Posterior vena cava (tissue), 2 donors: ENCODE data around the gene STMN1. TPM values are rescaled to one million over a fixed set of nuclear protein-coding genes. Genes with fewer than 3 reads are reported as not detected.
A peak's percentile ranks its signal among the peaks of the same experiment; 100 is the strongest.
"Not testable (repeated sequence)": the region's sequence is repeated elsewhere in the genome, so short reads cannot be mapped to it uniquely, and the experiment has no call there.

Experiments
- DNase-seq: peaks from one replicate; pipeline ENCODE4 v3.0.0-alpha.2; 2020; ENCODE audit warnings: low spot score
- intact Hi-C, 2 donors: fragments of 100-400 bp; cut with DNase I; formaldehyde crosslinking; loops; one replicate each; pipeline versions ENCODE4 v1.14.1 to v1.14.2; 2022 to 2023
- long read RNA-seq, 2 donors: library from polyadenylated mRNA; unstranded; transcript quantifications; one replicate each; pipeline ENCODE4 v2.0.0, GENCODE V29; 2020 to 2021
- total RNA-seq, 2 donors: library from RNA; stranded (reverse); fragmentation: NEBNext Ultra II Directional; extraction: Animal tissue kit (Norgen Biotek cat#: 25700); gene quantifications; one replicate each; pipeline ENCODE4 v1.2.1, GENCODE V29; 2021
- donor health status: DM: yes; HTN: yes; CAD: no.
- donor health status: DM: yes; HTN: yes; CAD: no.

The STMN1 gene
- 10 to 100 TPM; 19.1 to 24.8 TPM for total RNA-seq
- long read RNA-seq, donor 1, partial matches to known transcripts: 1 of 2 reads
- long read RNA-seq, donor 1, other reads (novel, unspliced or antisense): 0 of 2 reads
- long read RNA-seq, donor 2, transcript STMN1-206 (5 exons, 1,504 nt): major isoform, 11 of 15 reads
- long read RNA-seq, donor 2, partial matches to known transcripts: 4 of 15 reads
- long read RNA-seq, donor 2, other reads (novel, unspliced or antisense): 0 of 15 reads

- peak; percentile 95 for DNase-seq
- intact Hi-C loops: no loop called here
These were observed at the start of gene STMN1 for GRCh38 chr1:25905680-25906643. STMN1 (minus strand) TSS chr1:25906419; CDS start chr1:25904676, 1,743 bp downstream.

GRCh38 chr1:25955553-25955952 is 49.3 kb upstream of the STMN1 start:
- intact Hi-C loops: no loop called here
- no peak for DNase-seq

- no peak for DNase-seq
- intact Hi-C loops: no loop called here
These were observed 48.2 kb upstream of the STMN1 start for GRCh38 chr1:25954282-25954938.

- DNase-seq: no peak
- intact Hi-C loops: no loop called here
These were observed 46.7 kb upstream of the STMN1 start for GRCh38 chr1:25952841-25953401.

- DNase-seq: no peak
- intact Hi-C loops: no loop called here
These were observed 42.4 kb upstream of the STMN1 start for GRCh38 chr1:25948641-25949040.

- intact Hi-C loops: no loop called here
- no peak for DNase-seq
These were observed 40.8 kb upstream of the STMN1 start for GRCh38 chr1:25947027-25947426.

- intact Hi-C loops: no loop called here
- DNase-seq: no peak
These were observed 39.5 kb upstream of the STMN1 start for GRCh38 chr1:25945761-25946160.

- intact Hi-C loops: no loop called here
These were observed 38.8 kb upstream of the STMN1 start for GRCh38 chr1:25944986-25945385.

GRCh38 chr1:25943511-25943910 is 37.3 kb upstream of the STMN1 start:
- intact Hi-C loops, DNase-seq: not testable (repeated sequence)

More at GRCh38 chr1:25944986-25945385, 38.8 kb upstream of the STMN1 start:
- no peak for DNase-seq

GRCh38 chr1:25936947-25937346 is 30.7 kb upstream of the STMN1 start:
- intact Hi-C loops: no loop called here
- DNase-seq: no peak

- intact Hi-C loops: no loop called here
- DNase-seq: no peak
These were observed 27.5 kb upstream of the STMN1 start for GRCh38 chr1:25933479-25934365.

- DNase-seq, intact Hi-C loops: not testable (repeated sequence)
These were observed 26.7 kb upstream of the STMN1 start for GRCh38 chr1:25932811-25933400.

GRCh38 chr1:25932321-25932720 is 26.1 kb upstream of the STMN1 start:
- intact Hi-C loops: no loop called here
- DNase-seq: no peak

- no peak for DNase-seq
- intact Hi-C loops: no loop called here
These were observed 22.8 kb upstream of the STMN1 start for GRCh38 chr1:25929016-25929415.

- intact Hi-C loops: no loop called here
- DNase-seq: no peak
These were observed 21.5 kb upstream of the STMN1 start for GRCh38 chr1:25927521-25928265.

GRCh38 chr1:25926731-25927496 is 20.7 kb upstream of the STMN1 start:
- DNase-seq: no peak
- intact Hi-C loops: no loop called here

GRCh38 chr1:25924454-25924853 is 18.2 kb upstream of the STMN1 start:
- intact Hi-C loops: loop anchor here in 1 of 2 donors (5.0 kb wide), 1 partner anchor 1658 kb away; no protein-coding TSS in a partner anchor
- no peak for DNase-seq
